Smooth muscle cell (in vitro differentiated cells): ENCODE measurements around the gene TIGD3. TPM values are rescaled to one million over a fixed set of nuclear protein-coding genes. Genes with fewer than 3 reads are reported as not detected.

Experiments used
- DNase-seq: peaks from one replicate; lab custom pipeline; 2025; ENCODE audit not compliant: unreplicated experiment; lab: John Stamatoyannopoulos, UW
- H2AFZ ChIP-seq: fragments of 200-600 bp; sonication (generic); 2 replicates; pipeline ENCODE4 v1.6.0; 2016; ENCODE audit warnings: antibody characterized with exemption, low read depth, mild to moderate bottlenecking
- H3F3A ChIP-seq: fragments of 200-600 bp; sonication (generic); 2 replicates; pipeline ENCODE4 v1.6.0; 2017; ENCODE audit warnings: antibody characterized with exemption, low read depth
- H3K27ac ChIP-seq: fragments of 200-600 bp; sonication (generic); 2 replicates; pipeline ENCODE4 v1.5.1; 2016; ENCODE audit warnings: low read depth, mild to moderate bottlenecking
- H3K27me3 ChIP-seq: fragments of 200-600 bp; sonication (generic); 2 replicates; pipeline ENCODE4 v1.6.1; 2016; ENCODE audit warnings: low read depth, mild to moderate bottlenecking
- H3K36me3 ChIP-seq: fragments of 200-600 bp; sonication (generic); 2 replicates; pipeline ENCODE4 v1.5.1; 2016; ENCODE audit warnings: low read depth
- H3K4me1 ChIP-seq: fragments of 200-600 bp; sonication (generic); 2 replicates; pipeline ENCODE4 v1.5.1; 2016; ENCODE audit warnings: low read depth
- H3K4me2 ChIP-seq: fragments of 200-600 bp; sonication (generic); 2 replicates; pipeline ENCODE4 v1.6.0; 2016; ENCODE audit warnings: mild to moderate bottlenecking
- H3K4me3 ChIP-seq: fragments of 200-600 bp; sonication (generic); 2 replicates; pipeline ENCODE4 v1.5.1; 2016; ENCODE audit warnings: mild to moderate bottlenecking
- H3K79me2 ChIP-seq: fragments of 200-600 bp; sonication (generic); 2 replicates; pipeline ENCODE4 v1.6.0; 2016; ENCODE audit warnings: low read depth, mild to moderate bottlenecking
- H3K9ac ChIP-seq: fragments of 200-600 bp; sonication (generic); 2 replicates; pipeline ENCODE4 v1.6.0; 2016; ENCODE audit warnings: low read depth
- H3K9me3 ChIP-seq: fragments of 200-600 bp; sonication (generic); replicated peaks from 2 replicates; pipeline ENCODE4 v1.5.1; 2016; ENCODE audit warnings: low read depth
- H4K20me1 ChIP-seq: fragments of 200-600 bp; sonication (generic); 2 replicates; pipeline ENCODE4 v1.6.0; 2016; ENCODE audit warnings: low read depth
- CTCF ChIP-seq: fragments of 200-600 bp; sonication (generic); IDR thresholded peaks from 2 replicates; pipeline ENCODE4 v1.5.1; 2017; ENCODE audit warnings: borderline replicate concordance, mild to moderate bottlenecking, antibody characterized with exemption; ENCODE audit not compliant: insufficient read depth, poor library complexity, severe bottlenecking
- WGBS: methylation state at CpG from one replicate; pipeline ENCODE4 v1.1.7; 2016; ENCODE audit warnings: low lambda C conversion rate; 5-methylcytosine and 5-hydroxymethylcytosine counted together
- polyA plus RNA-seq: library from polyadenylated mRNA; unstranded; fragments of >200 nt; fragmentation: Nextera tagmentation; extraction: Ambion mirVana; gene quantifications from 2 replicates; pipeline ENCODE4 v1.2.1, GENCODE V29; 2016
- total RNA-seq: library from RNA; depleted of rRNA; stranded (reverse); fragments of >200 nt; gene quantifications from 2 replicates; pipeline ENCODE4 v1.2.3, GENCODE V29; 2014

Gene TIGD3
- total and polyA plus RNA-seq, 2 experiments from 2014 or later, result 0.49 TPM; not detected in 1

GRCh38 chr11:65396769-65397745 is 42.5 kb downstream of the TIGD3 start:
- H3F3A ChIP-seq, result no peaks in the 10 kb centered on the region
- H3K27ac ChIP-seq, result no peak overlapping the region
- H3K9ac ChIP-seq, result no peak overlapping the region
- no peak overlapping the region for H3K4me3 ChIP-seq
- no peaks in the 10 kb centered on the region for H3K27me3 ChIP-seq
- no peak for DNase-seq
- no peaks in the 10 kb centered on the region for H3K9me3 ChIP-seq
- TF ChIP-seq CTCF, result no peak
- H3K79me2 ChIP-seq, result peaks cover 17% of the 10 kb centered on the region
- no peaks in the 10 kb centered on the region for H3K36me3 ChIP-seq
- H4K20me1 ChIP-seq, result peaks cover 51% of the 10 kb centered on the region
- no peak overlapping the region for H3K4me2 ChIP-seq
- H2AFZ ChIP-seq, result no peak overlapping the region
- 97% methylated on average over 38 of the region's 38 CpGs for WGBS
- no peaks in the 10 kb centered on the region for H3K4me1 ChIP-seq

DNA sequence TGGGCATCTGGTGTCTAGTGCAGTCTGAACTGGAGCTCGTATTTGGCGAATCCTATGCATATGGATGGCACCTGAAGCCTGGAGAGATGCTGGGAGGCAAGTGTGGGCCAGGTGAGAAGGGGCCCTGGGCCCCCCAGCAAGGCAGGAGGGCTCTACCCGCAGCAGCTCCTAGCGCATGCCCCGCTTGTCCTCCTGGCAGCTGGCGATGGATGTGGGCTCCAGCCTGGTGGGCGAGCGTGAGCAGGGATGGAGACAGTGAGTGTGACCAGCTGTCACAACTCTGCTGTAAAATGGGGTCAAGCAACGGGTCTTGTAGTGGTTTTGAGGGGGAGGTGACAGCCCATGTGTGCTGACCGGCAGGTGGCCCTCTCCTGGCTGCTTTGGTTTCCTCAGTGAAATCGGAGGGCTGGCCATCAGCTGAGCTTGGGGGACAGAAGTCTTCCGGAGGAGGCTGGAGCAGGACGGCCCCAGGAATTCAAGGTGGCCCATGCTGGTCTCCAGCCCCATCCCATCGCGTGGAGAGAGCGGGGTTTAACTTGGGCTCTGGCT is 43.9 kb downstream of the TIGD3 start:
- no peak overlapping the region for H3K27ac ChIP-seq
- no peak overlapping the region for H3K4me2 ChIP-seq
- H3K9ac ChIP-seq, result no peak overlapping the region
- no peaks in the 10 kb centered on the region for H3K9me3 ChIP-seq
- no peak overlapping the region for H2AFZ ChIP-seq
- no peak overlapping the region for H3K4me3 ChIP-seq
- no peaks in the 10 kb centered on the region for H3K4me1 ChIP-seq
- peaks cover 3% of the 10 kb centered on the region for H3K79me2 ChIP-seq
- peaks cover 45% of the 10 kb centered on the region for H4K20me1 ChIP-seq
- no peaks in the 10 kb centered on the region for H3F3A ChIP-seq
- no peak for DNase-seq
- no peaks in the 10 kb centered on the region for H3K36me3 ChIP-seq
- no peak for TF ChIP-seq CTCF
- WGBS, result 95% methylated on average over 16 of the region's 16 CpGs
- no peaks in the 10 kb centered on the region for H3K27me3 ChIP-seq

GRCh38 chr11:65399249-65399648 is 44.7 kb downstream of the TIGD3 start:
- H3K79me2 ChIP-seq, result no peaks in the 10 kb centered on the region
- H3K27me3 ChIP-seq, result no peaks in the 10 kb centered on the region
- no peak overlapping the region for H3K9ac ChIP-seq
- no peak for DNase-seq
- no peaks in the 10 kb centered on the region for H3K9me3 ChIP-seq
- 96% methylated on average over 12 of the region's 13 CpGs for WGBS
- peaks cover 45% of the 10 kb centered on the region for H4K20me1 ChIP-seq
- H3K4me3 ChIP-seq, result no peak overlapping the region
- H3K4me2 ChIP-seq, result no peak overlapping the region
- no peak overlapping the region for H2AFZ ChIP-seq
- H3F3A ChIP-seq, result no peaks in the 10 kb centered on the region
- no peak overlapping the region for H3K27ac ChIP-seq
- no peaks in the 10 kb centered on the region for H3K4me1 ChIP-seq
- TF ChIP-seq CTCF, result no peak
- H3K36me3 ChIP-seq, result no peaks in the 10 kb centered on the region
